GM12878 (cell line): Measurements from ENCODE around the gene TPRA1. TPM values are rescaled to one million over a fixed set of nuclear protein-coding genes. Genes with fewer than 3 reads are reported as not detected.

ENCODE experiments used
- ATAC-seq: fragments of 200-7000 bp; cut with Tn5 transposase; 3 replicates; pipeline ENCODE4 v1.9.1; 2020; ENCODE audit warnings: mild to moderate bottlenecking, moderate library complexity
- BruUV-seq: library from RNA; stranded (reverse); fragments of 400-500 nt; replicated peaks from 2 replicates; lab custom pipeline; 2021; lab: Mats Ljungman, UMichigan
- CTCF ChIA-PET: fragments of 300-600 bp; sonication (Branson Sonifier 250); formaldehyde crosslinking; extraction: SDS; loops from one replicate; lab custom pipeline; 2021; ENCODE audit warnings: inconsistent platforms; lab: Yijun Ruan, JAX
- POLR2A ChIA-PET: fragments of 350-600 bp; formaldehyde crosslinking; extraction: SDS; loops from one replicate; lab custom pipeline; 2021; ENCODE audit warnings: inconsistent platforms; lab: Charles Lee
- RAD21 ChIA-PET: fragments of 300-600 bp; sonication (Branson Sonifier 250); formaldehyde crosslinking; loops from one replicate; lab custom pipeline; 2023; ENCODE audit warnings: antibody characterized with exemption; ENCODE audit not compliant: unreplicated experiment; lab: Charles Lee
- SMC1A ChIA-PET: fragments of 300-600 bp; sonication (Branson Sonifier 250); formaldehyde crosslinking; loops from one replicate; lab custom pipeline; 2023; ENCODE audit not compliant: unreplicated experiment, uncharacterized antibody; lab: Charles Lee
- DNase-seq: peaks from one replicate; pipeline ENCODE4 v3.0.0-alpha.2; 2011; ENCODE audit warnings: low read depth, low spot score
- FAIRE-seq: peaks from 3 replicates; lab custom pipeline; 2011; peaks lifted over from hg19 to GRCh38; lab: Jason Lieb, UNC
- H2AFZ ChIP-seq: 2 replicates; pipeline ENCODE4 v1.6.0; 2011; ENCODE audit warnings: low read depth, low read length, control low read depth; ENCODE audit not compliant: control insufficient read depth
- H3K27ac ChIP-seq: 2 replicates; pipeline ENCODE4 v1.5.1; 2011; ENCODE audit warnings: control low read depth; ENCODE audit not compliant: control insufficient read depth, insufficient read depth
- H3K27me3 ChIP-seq, 2 experiments: replicated peaks in 1 of 2; 2 replicates each; pipeline versions ENCODE4 v1.6.0 to v1.6.1; 2011; ENCODE audit warnings: low read length in 1 of 2; ENCODE audit not compliant: control insufficient read depth in 2 of 2, insufficient read depth in 2 of 2
- H3K36me3 ChIP-seq, 2 experiments: 2 replicates each; pipeline ENCODE4 v1.5.1; 2011; ENCODE audit warnings: low read length in 1 of 2; ENCODE audit not compliant: control insufficient read depth in 2 of 2, insufficient read depth in 2 of 2
- H3K4me1 ChIP-seq: 2 replicates; pipeline ENCODE4 v1.6.1; 2011; ENCODE audit warnings: mild to moderate bottlenecking, low read length, moderate library complexity, mixed read lengths; ENCODE audit not compliant: control insufficient read depth, insufficient read depth
- H3K4me2 ChIP-seq: 2 replicates; pipeline ENCODE4 v1.6.0; 2011; ENCODE audit warnings: control low read depth; ENCODE audit not compliant: control insufficient read depth, insufficient read depth
- H3K4me3 ChIP-seq: fragments of 200-600 bp; sonication (generic); 2 replicates; pipeline ENCODE4 v1.5.1; 2016
- H3K79me2 ChIP-seq: 2 replicates; pipeline ENCODE4 v1.6.0; 2011; ENCODE audit warnings: low read length; ENCODE audit not compliant: control insufficient read depth, insufficient read depth
- H3K9ac ChIP-seq: 2 replicates; pipeline ENCODE4 v1.8.0; 2011; ENCODE audit warnings: low read length, control low read depth, mixed read lengths; ENCODE audit not compliant: control insufficient read depth, insufficient read depth
- H3K9me3 ChIP-seq: replicated peaks from 3 replicates; pipeline ENCODE4 v1.5.1; 2011; ENCODE audit warnings: mild to moderate bottlenecking, low read length; ENCODE audit not compliant: control insufficient read depth, insufficient read depth
- H4K20me1 ChIP-seq: 2 replicates; pipeline ENCODE4 v1.6.0; 2011; ENCODE audit not compliant: control insufficient read depth, insufficient read depth
- CREB1 ChIP-seq: IDR thresholded peaks from 2 replicates; pipeline ENCODE4 v1.6.1; 2012; ENCODE audit warnings: low read depth, mild to moderate bottlenecking, inconsistent platforms
- CUX1 ChIP-seq: IDR thresholded peaks from 2 replicates; pipeline ENCODE4 v1.6.1; 2012; ENCODE audit warnings: improper control_type of control experiment, low read depth, low read length; ENCODE audit not compliant: insufficient replicate concordance
- EGR1 ChIP-seq, 2 experiments: IDR thresholded peaks; 1 replicate in 1 of 2; 2 replicates in 1 of 2; pipeline ENCODE4 v1.6.1; 2011 to 2012; ENCODE audit warnings: low read depth in 2 of 2, low read length in 2 of 2, borderline replicate concordance in 1 of 2, mild to moderate bottlenecking in 1 of 2, moderate library complexity in 1 of 2
- RAD51 ChIP-seq: fragments of 450-650 bp; IDR thresholded peaks from 2 replicates; pipeline ENCODE4 v1.6.1; 2016; ENCODE audit warnings: moderate library complexity, mild to moderate bottlenecking, inconsistent platforms
- SP1 ChIP-seq: IDR thresholded peaks from one replicate; pipeline ENCODE4 v1.6.1; 2011; ENCODE audit warnings: low read depth, low read length
- USF2 ChIP-seq: IDR thresholded peaks from 2 replicates; pipeline ENCODE4 v1.6.1; 2011; ENCODE audit warnings: low read depth, low read length, improper control_type of control experiment, borderline replicate concordance
- YY1 ChIP-seq: IDR thresholded peaks from 2 replicates; pipeline ENCODE4 v1.6.1; 2011; ENCODE audit warnings: low read depth, mild to moderate bottlenecking, low read length
- ZNF592 ChIP-seq: fragments of 450-650 bp; IDR thresholded peaks from 2 replicates; pipeline ENCODE4 v1.6.1; 2017; ENCODE audit warnings: mild to moderate bottlenecking, moderate library complexity
- WGBS: methylation state at CpG from one replicate; pipeline ENCODE4 v1.1.6; 2016; ENCODE audit warnings: low lambda C conversion rate; ENCODE audit not compliant: insufficient replicate concordance, insufficient coverage; ENCODE audit errors: missing lambda C conversion rate; 5-methylcytosine and 5-hydroxymethylcytosine counted together
- in situ Hi-C: fragments of 300-500 bp; cut with MboI; formaldehyde crosslinking; loops from 9 replicates; pipeline ENCODE4 v1.14.3; 2018; ENCODE audit warnings: mixed read lengths
- intact Hi-C: fragments of 100-400 bp; cut with micrococcal nuclease; formaldehyde crosslinking; loops from one replicate; pipeline ENCODE4 v1.14.2; 2022; ENCODE audit not compliant: unreplicated experiment
- polyA plus RNA-seq, 11 experiments: library from polyadenylated mRNA; depleted of rRNA in 4 of 11; unstranded in 6 of 11; stranded (reverse) in 5 of 11; fragments of >200 nt; fragmentation: Nextera tagmentation in 4 of 11; fragmentation: Illumina TruSeq in 1 of 11; extraction: Ambion mirVana in 4 of 11; extraction: Trizol in 1 of 11; gene quantifications; 1 replicate in 1 of 11; 2 replicates in 10 of 11; pipeline versions ENCODE4 v1.2.1 to v1.2.3, GENCODE V29; 2011 to 2016; ENCODE audit warnings: inconsistent platforms in 2 of 11, missing spikeins in 2 of 11, low read depth in 1 of 11
- total RNA-seq, 4 experiments: library from RNA; depleted of rRNA in 3 of 4; stranded (reverse); fragments of >200 nt in 3 of 4; fragmentation: Illumina TruSeq in 1 of 4; extraction: Trizol in 1 of 4; gene quantifications; 2 replicates each; pipeline versions ENCODE4 v1.2.1 to v1.2.3, GENCODE V29; 2013 to 2021

The TPRA1 gene
- total and polyA plus RNA-seq, 10 of the 15 experiments (the other 5 are each of a cell fraction or from before 2014, with no cell fraction given), result 1.8 to 39.6 (median 26.6) TPM

GRCh38 chr3:127547761-127548605 is 42.5 kb downstream of the TPRA1 start (continued):
- TF ChIP-seq ZNF592 (no peak), RAD51 (no peak), YY1 (peak; percentile 84)

- RAD21 ChIA-PET, result interaction anchor here (0.6 to 1.6 kb wide), 6 partner anchors 11 to 1022 kb away, joined by 3 to 19 read pairs (median 4); no protein-coding TSS in a partner anchor
- Histone ChIP-seq H3K9ac (no peak overlapping the region), H3K79me2 (no peaks in the 10 kb centered on the region), H3K4me2 (no peak overlapping the region), H3K4me3 (no peak overlapping the region), H3K36me3 (no peaks in the 10 kb centered on the region), H4K20me1 (no peaks in the 10 kb centered on the region), H3K9me3 (no peaks in the 10 kb centered on the region), H3K27me3 (no peaks in the 10 kb centered on the region; a peak in 3 of 4 replicates), H2AFZ (no peak overlapping the region), H3K4me1 (no peaks in the 10 kb centered on the region), H3K27ac (no peak overlapping the region)
- ATAC-seq, result peak; percentile 28
- no peak for FAIRE-seq
- 8% methylated on average over 16 of the region's 24 CpGs for WGBS
- CTCF ChIA-PET, result interaction anchor here (0.7 to 3.8 kb wide), 14 partner anchors 16 to 1024 kb away, joined by 3 to 28 read pairs (median 4); partner anchors contain the start of genes CHST13 and MCM2
- intact Hi-C loops (loop anchor here (10.0 kb wide), 4 partner anchors 92 to 1412 kb away; partner anchors contain the start of gene PLXNA1), in situ Hi-C loops (loop anchor here (10.0 kb wide), 1 partner anchor 792 kb away; no protein-coding TSS in a partner anchor)
- BruUV-seq, result no TSS peak
- no peak for DNase-seq
- SMC1A ChIA-PET, result interaction anchor here (1.0 kb wide), 1 partner anchor 868 kb away, joined by 3 read pairs; no protein-coding TSS in a partner anchor
- POLR2A ChIA-PET, result interaction anchor here (0.6 kb wide), 1 partner anchor 174 kb away, joined by 3 read pairs; no protein-coding TSS in a partner anchor
- TF ChIP-seq CREB1, result no peak
- TF ChIP-seq USF2, result no peak
- TF ChIP-seq SP1, result no peak
- no peak for TF ChIP-seq EGR1 (IDR thresholded peaks at IDR 0.05; ENCODE audit: borderline replicate concordance in 1 of 2, low read depth in 2 of 2, low read length in 2 of 2)
- TF ChIP-seq CUX1, result no peak
Observed at GRCh38 chr3:127546970-127547733, 43.4 kb downstream of the TPRA1 start.
